H1 (cell line): ENCODE data around the gene PRLH. TPM values are rescaled to one million over a fixed set of nuclear protein-coding genes. Genes with fewer than 3 reads are reported as not detected.

Experiments
- CTCF ChIA-PET: fragments of 300-600 bp; sonication (Branson Sonifier 250); formaldehyde crosslinking; loops from one replicate; lab custom pipeline; 2021; ENCODE audit not compliant: partially characterized antibody; lab: Charles Lee
- POLR2A ChIA-PET: fragments of 300-600 bp; sonication (Branson Sonifier 250); formaldehyde crosslinking; loops from one replicate; lab custom pipeline; 2021; ENCODE audit warnings: inconsistent platforms; ENCODE audit not compliant: partially characterized antibody; lab: Charles Lee
- DNase-seq, 2 experiments: peaks; one replicate each; pipeline versions ENCODE4 v3.0.0 to v3.0.0-alpha.2; 2010 to 2022; ENCODE audit warnings: low spot score in 2 of 2, low read depth in 1 of 2, mixed read lengths in 1 of 2
- FAIRE-seq: peaks from 2 replicates; lab custom pipeline; 2011; peaks lifted over from hg19 to GRCh38; lab: Jason Lieb, UNC
- H2AFZ ChIP-seq: 2 replicates; pipeline ENCODE4 v1.8.1; 2012; ENCODE audit warnings: low read length, inconsistent platforms
- H2AK5ac ChIP-seq: 2 replicates; pipeline ENCODE4 v1.6.1; 2013; ENCODE audit warnings: low read depth, low read length
- H2BK120ac ChIP-seq: replicated peaks from 2 replicates; pipeline ENCODE3; 2013; ENCODE audit warnings: low read depth, low read length, inconsistent platforms
- H2BK12ac ChIP-seq: 2 replicates; pipeline ENCODE4 v1.6.1; 2013; ENCODE audit warnings: low read depth, low read length
- H2BK15ac ChIP-seq: 2 replicates; pipeline ENCODE4 v1.6.1; 2013; ENCODE audit warnings: low read length
- H2BK20ac ChIP-seq: 2 replicates; pipeline ENCODE4 v1.6.1; 2013; ENCODE audit warnings: low read length
- H2BK5ac ChIP-seq: 2 replicates; pipeline ENCODE4 v1.6.1; 2013; ENCODE audit warnings: low read depth, low read length
- H3K14ac ChIP-seq: 2 replicates; pipeline ENCODE4 v1.6.1; 2013; ENCODE audit warnings: inconsistent platforms; ENCODE audit not compliant: insufficient read length
- H3K18ac ChIP-seq: 2 replicates; pipeline ENCODE4 v1.6.1; 2013; ENCODE audit warnings: low read length; ENCODE audit errors: extremely low read depth
- H3K23ac ChIP-seq: 2 replicates; pipeline ENCODE4 v1.6.1; 2013; ENCODE audit warnings: inconsistent platforms; ENCODE audit not compliant: insufficient read length
- H3K23me2 ChIP-seq: 2 replicates; pipeline ENCODE4 v1.6.1; 2013; ENCODE audit warnings: low read depth, low read length
- H3K27ac ChIP-seq: 2 replicates; pipeline ENCODE4 v1.6.1; 2011; ENCODE audit warnings: low read depth, low read length, inconsistent platforms
- H3K27me3 ChIP-seq, 4 experiments: replicated peaks in 1 of 4; 1 replicate in 1 of 4; 2 replicates in 3 of 4; pipeline versions ENCODE4 v1.6.1 to v1.8.1; 2011 to 2013; ENCODE audit warnings: low read length in 3 of 4, mild to moderate bottlenecking in 3 of 4, inconsistent platforms in 2 of 4, mixed read lengths in 2 of 4, moderate library complexity in 1 of 4; ENCODE audit not compliant: control insufficient read depth in 3 of 4, insufficient read depth in 3 of 4; ENCODE audit errors: extremely low read depth in 1 of 4
- H3K36me3 ChIP-seq, 4 experiments: 2 replicates each; pipeline versions ENCODE4 v1.6.1 to v1.8.1; 2011 to 2013; ENCODE audit warnings: mild to moderate bottlenecking in 4 of 4, low read length in 3 of 4, moderate library complexity in 2 of 4, control low read depth in 1 of 4, inconsistent platforms in 1 of 4; ENCODE audit not compliant: insufficient read depth in 4 of 4, control insufficient read depth in 2 of 4
- H3K4ac ChIP-seq: replicated peaks from 2 replicates; pipeline ENCODE3; 2013; ENCODE audit warnings: low read length, low read depth, mixed read lengths, inconsistent platforms; ENCODE audit not compliant: insufficient read length
- H3K4me1 ChIP-seq, 4 experiments: replicated peaks in 1 of 4; 1 replicate in 1 of 4; 2 replicates in 3 of 4; pipeline versions ENCODE4 v1.6.1 to v1.8.1; 2011 to 2013; ENCODE audit warnings: low read length in 3 of 4, inconsistent platforms in 2 of 4, mixed read lengths in 1 of 4; ENCODE audit not compliant: insufficient read depth in 4 of 4, control insufficient read depth in 3 of 4
- H3K4me2 ChIP-seq, 2 experiments: 2 replicates each; pipeline versions ENCODE4 v1.6.1 to v1.8.1; 2011 to 2013; ENCODE audit warnings: low read depth in 2 of 2, low read length in 2 of 2, control low read depth in 1 of 2, inconsistent platforms in 1 of 2, mild to moderate bottlenecking in 1 of 2; ENCODE audit not compliant: insufficient read depth in 1 of 2
- H3K4me3 ChIP-seq, 4 experiments: fragments of 200-600, 300-600 bp in 1 of 4; sonication (generic), shearing (Covaris generic), sonication (Bioruptor Twin) in 1 of 4; 2 replicates each; pipeline versions ENCODE4 v1.5.1 to v1.8.1; 2011 to 2016; ENCODE audit warnings: low read length in 4 of 4, low read depth in 3 of 4, control low read depth in 2 of 4, inconsistent platforms in 2 of 4, mild to moderate bottlenecking in 2 of 4, mixed read lengths in 1 of 4, moderate library complexity in 1 of 4; ENCODE audit not compliant: insufficient read depth in 2 of 4; ENCODE audit errors: extremely low read depth in 1 of 4
- H3K56ac ChIP-seq: replicated peaks from 2 replicates; pipeline ENCODE3; 2013; ENCODE audit warnings: low read depth, mild to moderate bottlenecking, mixed read lengths, low read length, inconsistent platforms; ENCODE audit not compliant: insufficient read length
- H3K79me1 ChIP-seq: 2 replicates; pipeline ENCODE4 v1.6.1; 2013; ENCODE audit warnings: low read depth, low read length, control low read depth
- H3K79me2 ChIP-seq, 2 experiments: 2 replicates each; pipeline versions ENCODE4 v1.6.1 to v1.8.1; 2012 to 2013; ENCODE audit warnings: low read length in 2 of 2, mild to moderate bottlenecking in 2 of 2, inconsistent platforms in 1 of 2; ENCODE audit not compliant: insufficient read depth in 2 of 2, control insufficient read depth in 1 of 2
- H3K9ac ChIP-seq, 4 experiments: replicated peaks in 1 of 4; 1 replicate in 1 of 4; 2 replicates in 3 of 4; pipeline versions ENCODE4 v1.6.1 to v1.8.1; 2011 to 2013; ENCODE audit warnings: low read depth in 3 of 4, low read length in 3 of 4, control low read depth in 2 of 4, mild to moderate bottlenecking in 2 of 4, moderate library complexity in 2 of 4, inconsistent platforms in 1 of 4; ENCODE audit errors: extremely low read depth in 1 of 4
- H3K9me3 ChIP-seq, 2 experiments: 2 replicates each; pipeline versions ENCODE4 v1.6.1 to v1.8.1; 2012 to 2013; ENCODE audit warnings: mild to moderate bottlenecking in 2 of 2, moderate library complexity in 2 of 2, control low read depth in 1 of 2, inconsistent platforms in 1 of 2, low read depth in 1 of 2, low read length in 1 of 2, mixed read lengths in 1 of 2; ENCODE audit not compliant: insufficient read depth in 2 of 2
- H4K20me1 ChIP-seq, 2 experiments: replicated peaks in 1 of 2; 2 replicates each; pipeline versions ENCODE3 to v1.8.1; 2011 to 2013; ENCODE audit warnings: inconsistent platforms in 2 of 2, low read length in 2 of 2, mild to moderate bottlenecking in 1 of 2; ENCODE audit not compliant: insufficient read depth in 2 of 2, control insufficient read depth in 1 of 2
- H4K5ac ChIP-seq: 2 replicates; pipeline ENCODE4 v1.6.1; 2013; ENCODE audit warnings: low read length, low read depth, mixed read lengths, inconsistent platforms; ENCODE audit not compliant: insufficient read length
- H4K8ac ChIP-seq: 2 replicates; pipeline ENCODE4 v1.8.0; 2013; ENCODE audit warnings: mild to moderate bottlenecking, moderate library complexity, low read length, inconsistent platforms; ENCODE audit not compliant: insufficient read depth; ENCODE audit errors: extremely low read depth
- H4K91ac ChIP-seq: replicated peaks from 2 replicates; pipeline ENCODE3; 2013; ENCODE audit warnings: low read length, mixed read lengths, inconsistent platforms; ENCODE audit not compliant: insufficient read length
- EGR1 ChIP-seq: IDR thresholded peaks from 2 replicates; pipeline ENCODE4 v1.6.1; 2011; ENCODE audit warnings: low read depth, low read length, borderline replicate concordance
- FOSL1 ChIP-seq: IDR thresholded peaks from 2 replicates; pipeline ENCODE4 v1.6.1; 2011; ENCODE audit warnings: mild to moderate bottlenecking, low read depth, low read length, moderate library complexity; ENCODE audit not compliant: insufficient read depth
- GABPA ChIP-seq: IDR thresholded peaks from 2 replicates; pipeline ENCODE4 v1.6.1; 2011; ENCODE audit warnings: mild to moderate bottlenecking, low read length, moderate library complexity, borderline replicate concordance; ENCODE audit not compliant: insufficient read depth
- JUN ChIP-seq: IDR thresholded peaks from 2 replicates; pipeline ENCODE4 v1.6.1; 2011; ENCODE audit warnings: low read depth, mild to moderate bottlenecking, improper control_type of control experiment, low read length
- KDM1A ChIP-seq: fragments of 200-600, 300-600 bp; sonication (generic); IDR thresholded peaks from 2 replicates; pipeline ENCODE4 v1.7.1; 2016; ENCODE audit warnings: mild to moderate bottlenecking, low read length, borderline replicate concordance
- TAF7 ChIP-seq: optimal IDR thresholded peaks from 2 replicates; pipeline ENCODE3; 2011; ENCODE audit warnings: low read depth, mild to moderate bottlenecking, inconsistent platforms, low read length, moderate library complexity, borderline replicate concordance
- WGBS, 2 experiments: shearing (Covaris generic) in 1 of 2; methylation state at CpG; one replicate each; pipeline versions ENCODE4 v1.1.6 to v1.1.7; 2013 to 2015; ENCODE audit warnings: low lambda C conversion rate in 2 of 2, mixed read lengths in 2 of 2, inconsistent platforms in 1 of 2, low coverage in 1 of 2, missing lambda C conversion rate in 1 of 2; ENCODE audit not compliant: insufficient replicate concordance in 2 of 2, insufficient coverage in 1 of 2, insufficient read length in 1 of 2; ENCODE audit errors: extremely low coverage in 1 of 2, missing lambda C conversion rate in 1 of 2; 5-methylcytosine and 5-hydroxymethylcytosine counted together
- polyA plus RNA-seq, 7 experiments: library from polyadenylated mRNA; depleted of rRNA in 3 of 7; stranded (reverse) in 5 of 7; unstranded in 2 of 7; fragments of >200 nt in 5 of 7; fragments of 200-250 nt in 2 of 7; gene quantifications; 1 replicate in 5 of 7; 2 replicates in 1 of 7; 4 replicates in 1 of 7; pipeline versions ENCODE4 v1.2.1 to v1.2.3, GENCODE V29; 2011 to 2013; ENCODE audit warnings: missing spikeins in 2 of 7, mixed read lengths in 2 of 7
- total RNA-seq: library from RNA; stranded (reverse); fragmentation: NEBNext Ultra II Directional; extraction: Animal tissue kit (Norgen Biotek cat#: 25700); gene quantifications from 2 replicates; pipeline ENCODE4 v1.2.1, GENCODE V29; 2021
- TF ChIP-seq, protein P1 (sequence below), 3 experiments: IDR thresholded peaks; 1 replicate in 2 of 3; 2 replicates in 1 of 3; pipeline versions ENCODE4 v1.5.1 to v1.6.1; 2011; ENCODE audit warnings: low read length in 3 of 3, mild to moderate bottlenecking in 3 of 3, inconsistent platforms in 2 of 3, low read depth in 1 of 3, moderate library complexity in 1 of 3; ENCODE audit not compliant: insufficient read depth in 1 of 3; ENCODE audit errors: control extremely low read depth in 1 of 3

The PRLH gene
- total and polyA plus RNA-seq, 2 of the 8 experiments (the other 6 are each of a cell fraction or from before 2014, with no cell fraction given): not detected

DNA sequence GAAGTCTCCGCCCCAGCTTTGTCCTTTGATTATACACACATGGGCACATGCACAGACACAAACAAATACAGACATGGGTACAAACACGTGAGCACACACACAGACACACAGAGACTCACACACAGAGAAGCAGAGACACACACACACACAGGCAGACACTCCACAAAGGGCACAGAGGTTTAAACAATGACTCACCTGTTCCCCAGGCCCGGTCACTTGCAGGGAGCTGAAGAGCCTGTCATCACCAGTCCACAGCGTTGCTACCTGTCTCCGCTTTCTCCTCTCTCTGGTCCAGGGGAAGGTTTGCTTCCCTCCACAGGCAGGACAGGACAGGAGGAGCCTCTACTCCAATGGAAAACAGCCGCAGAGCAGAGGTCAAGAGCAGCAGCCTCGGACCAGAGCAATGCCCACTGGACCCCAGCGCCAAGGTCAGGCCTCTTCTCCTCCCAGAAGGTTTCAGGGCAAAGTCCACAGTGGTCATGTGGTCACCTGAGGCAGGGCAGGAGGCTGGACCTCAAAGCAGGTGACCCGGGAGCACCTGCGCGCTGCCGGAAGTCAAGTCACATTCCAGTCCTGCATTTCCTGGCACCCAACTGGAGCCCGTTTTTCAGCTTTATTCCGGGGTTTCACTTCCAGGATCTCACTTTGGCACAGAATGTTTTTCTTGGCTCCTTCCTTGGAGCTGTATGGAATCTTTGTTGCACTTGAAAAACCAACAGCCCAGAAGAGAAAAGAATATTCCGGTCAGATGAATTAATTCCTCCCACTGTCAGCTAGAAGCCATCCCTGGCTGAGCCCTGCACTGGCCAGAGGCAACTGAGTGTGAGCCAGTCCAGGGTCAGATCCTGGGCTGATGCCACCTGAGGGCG is 24.1 kb downstream of the PRLH start, which contains the start of gene RAB17:
TSS of gene RAB17 (minus strand) at position 463 of the 869 bp plus-strand sequence. CDS start 4,580 bp downstream, outside the sequence.
- H3K79me1 ChIP-seq: peaks cover 2% of the 10 kb centered on the region; the same call in 1 of the 2 replicates
- FAIRE-seq (peak; percentile 82), DNase-seq (no peak)
- H3K4me2 ChIP-seq: peak within 1 kb of the TSS; percentile 68 to 95
- peak within 1 kb of the TSS; percentile 76; the same call in 1 of the 2 replicates for H2AK5ac ChIP-seq
- H3K9me3 ChIP-seq: no peaks in the 10 kb centered on the region
- H3K79me2 ChIP-seq: peaks cover 4 to 46% of the 10 kb centered on the region in 2 experiments; a peak in 3 of 4 replicates
- H2BK12ac ChIP-seq: peak within 1 kb of the TSS; percentile 70; the same call in 1 of the 2 replicates
- H3K4me3 ChIP-seq: peak within 1 kb of the TSS; percentile 45 to 59 (median 58)
- WGBS, 2 experiments: 49% methylated on average over 16 of the region's 16 CpGs; no CpG with 5 or more reads in 1 of the 2 experiments
- H2BK15ac ChIP-seq: peak within 1 kb of the TSS; percentile 19; the same call in 1 of the 2 replicates
- H3K9ac ChIP-seq: peak within 1 kb of the TSS in 1 of 4 experiments; percentile 73; a peak in 3 of 7 replicates
- peak within 1 kb of the TSS; percentile 95 for H4K91ac ChIP-seq
- no peaks in the 10 kb centered on the region for H3K36me3 ChIP-seq
- H3K27ac ChIP-seq: peak within 1 kb of the TSS; percentile 25; the same call in 1 of the 2 replicates
- H3K27me3 ChIP-seq: no peaks in the 10 kb centered on the region
- peak within 1 kb of the TSS; percentile 84; the same call in 1 of the 2 replicates for H2BK5ac ChIP-seq
- H3K56ac ChIP-seq: peak within 1 kb of the TSS; percentile 71
- peak within 1 kb of the TSS; percentile 91 for H3K18ac ChIP-seq
- no peaks in the 10 kb centered on the region for H4K20me1 ChIP-seq
- H3K4me1 ChIP-seq: peaks cover 19 to 62% (median 33%) of the 10 kb centered on the region in 4 experiments
- H2BK120ac ChIP-seq: peak within 1 kb of the TSS; percentile 59
- H2BK20ac ChIP-seq: peak within 1 kb of the TSS; percentile 87
- ChIA-PET CTCF (interaction anchor here (1.2 to 6.9 kb wide), 5 partner anchors 11 to 155 kb away, joined by 3 to 47 read pairs (median 4); no protein-coding TSS in a partner anchor), POLR2A (interaction anchor here (0.6 to 4.0 kb wide), 18 partner anchors 9 to 370 kb away, joined by 3 to 25 read pairs (median 4); partner anchors contain the start of gene LRRFIP1)
- peak within 1 kb of the TSS; percentile 64 for H4K8ac ChIP-seq
- H2AFZ ChIP-seq: no peak within 1 kb of the TSS
- peak within 1 kb of the TSS; percentile 80 for H3K4ac ChIP-seq
- peak within 1 kb of the TSS; percentile 61 for H4K5ac ChIP-seq
- no peak within 1 kb of the TSS for H3K23ac ChIP-seq
- no peak within 1 kb of the TSS for H3K14ac ChIP-seq
- H3K23me2 ChIP-seq: peaks cover 4% of the 10 kb centered on the region
- TF ChIP-seq EGR1 (no peak), TAF7 (peak; percentile 68), FOSL1 (no peak), GABPA (no peak), KDM1A (no peak), JUN (no peak)
- TF ChIP-seq, protein P1, sequence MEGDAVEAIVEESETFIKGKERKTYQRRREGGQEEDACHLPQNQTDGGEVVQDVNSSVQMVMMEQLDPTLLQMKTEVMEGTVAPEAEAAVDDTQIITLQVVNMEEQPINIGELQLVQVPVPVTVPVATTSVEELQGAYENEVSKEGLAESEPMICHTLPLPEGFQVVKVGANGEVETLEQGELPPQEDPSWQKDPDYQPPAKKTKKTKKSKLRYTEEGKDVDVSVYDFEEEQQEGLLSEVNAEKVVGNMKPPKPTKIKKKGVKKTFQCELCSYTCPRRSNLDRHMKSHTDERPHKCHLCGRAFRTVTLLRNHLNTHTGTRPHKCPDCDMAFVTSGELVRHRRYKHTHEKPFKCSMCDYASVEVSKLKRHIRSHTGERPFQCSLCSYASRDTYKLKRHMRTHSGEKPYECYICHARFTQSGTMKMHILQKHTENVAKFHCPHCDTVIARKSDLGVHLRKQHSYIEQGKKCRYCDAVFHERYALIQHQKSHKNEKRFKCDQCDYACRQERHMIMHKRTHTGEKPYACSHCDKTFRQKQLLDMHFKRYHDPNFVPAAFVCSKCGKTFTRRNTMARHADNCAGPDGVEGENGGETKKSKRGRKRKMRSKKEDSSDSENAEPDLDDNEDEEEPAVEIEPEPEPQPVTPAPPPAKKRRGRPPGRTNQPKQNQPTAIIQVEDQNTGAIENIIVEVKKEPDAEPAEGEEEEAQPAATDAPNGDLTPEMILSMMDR (IDR thresholded peaks at IDR 0.05; ENCODE audit: control extremely low read depth in 1 of 3, insufficient read depth in 1 of 3, low read depth in 1 of 3, low read length in 3 of 3): no peak
